Esophagus muscularis mucosa (tissue), 4 donors: ENCODE results near the gene RPS6KA5.

Experiments used
- EP300 ChIP-seq: sonication (generic); formaldehyde crosslinking; IDR thresholded peaks from one replicate; pipeline ENCODE4 v1.6.1; 2017; ENCODE audit warnings: antibody characterized with exemption
- POLR2A ChIP-seq: fragments of 450-650 bp; IDR thresholded peaks from one replicate; pipeline ENCODE4 v1.6.1; 2017; ENCODE audit warnings: antibody characterized with exemption, moderate library complexity, mild to moderate bottlenecking, low read depth
- POLR2AphosphoS5 ChIP-seq, 2 donors: sonication (generic); formaldehyde crosslinking; IDR thresholded peaks; one replicate each; pipeline ENCODE4 v1.6.1; 2017; ENCODE audit warnings: antibody characterized with exemption in 2 of 2
- TF ChIP-seq, protein P1 (sequence below), 3 experiments: fragments of 200-600 bp in 2 of 3; fragments of 450-650 bp in 1 of 3; sonication (generic) in 2 of 3; IDR thresholded peaks; one replicate each; pipeline ENCODE4 v1.5.1; 2017 to 2019; ENCODE audit warnings: antibody characterized with exemption in 3 of 3, mild to moderate bottlenecking in 2 of 3, moderate library complexity in 1 of 3

DNA sequence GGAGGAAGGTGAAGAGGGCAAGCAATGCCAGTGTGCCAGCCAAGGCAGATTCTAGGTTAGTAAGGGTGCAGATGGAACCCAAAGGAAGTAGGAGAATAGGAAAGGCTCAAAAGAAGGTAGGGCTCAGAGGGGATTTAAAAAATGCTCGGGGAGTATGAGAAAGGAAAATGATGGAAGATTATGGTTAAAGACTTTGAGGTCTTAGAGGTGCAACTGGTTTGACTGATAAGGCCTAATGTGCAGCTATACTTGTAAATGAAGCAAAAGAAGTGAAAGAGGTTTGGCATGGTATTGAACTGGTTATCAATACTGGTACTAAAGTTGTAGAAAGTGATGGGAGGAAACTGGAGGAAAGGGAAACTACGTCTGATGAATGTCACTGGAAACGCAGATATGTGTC lies 94.7 kb downstream of the RPS6KA5 start:
- TF ChIP-seq, protein P1, sequence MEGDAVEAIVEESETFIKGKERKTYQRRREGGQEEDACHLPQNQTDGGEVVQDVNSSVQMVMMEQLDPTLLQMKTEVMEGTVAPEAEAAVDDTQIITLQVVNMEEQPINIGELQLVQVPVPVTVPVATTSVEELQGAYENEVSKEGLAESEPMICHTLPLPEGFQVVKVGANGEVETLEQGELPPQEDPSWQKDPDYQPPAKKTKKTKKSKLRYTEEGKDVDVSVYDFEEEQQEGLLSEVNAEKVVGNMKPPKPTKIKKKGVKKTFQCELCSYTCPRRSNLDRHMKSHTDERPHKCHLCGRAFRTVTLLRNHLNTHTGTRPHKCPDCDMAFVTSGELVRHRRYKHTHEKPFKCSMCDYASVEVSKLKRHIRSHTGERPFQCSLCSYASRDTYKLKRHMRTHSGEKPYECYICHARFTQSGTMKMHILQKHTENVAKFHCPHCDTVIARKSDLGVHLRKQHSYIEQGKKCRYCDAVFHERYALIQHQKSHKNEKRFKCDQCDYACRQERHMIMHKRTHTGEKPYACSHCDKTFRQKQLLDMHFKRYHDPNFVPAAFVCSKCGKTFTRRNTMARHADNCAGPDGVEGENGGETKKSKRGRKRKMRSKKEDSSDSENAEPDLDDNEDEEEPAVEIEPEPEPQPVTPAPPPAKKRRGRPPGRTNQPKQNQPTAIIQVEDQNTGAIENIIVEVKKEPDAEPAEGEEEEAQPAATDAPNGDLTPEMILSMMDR (IDR thresholded peaks at IDR 0.05): no peak
- TF ChIP-seq EP300 (no peak), POLR2AphosphoS5 (IDR thresholded peaks at IDR 0.05) (no peak), POLR2A (no peak)
